WTC11 (cell line): ENCODE results near the gene WWP2.
"Not testable (repeated sequence)": the region's sequence is repeated elsewhere in the genome, so short reads cannot be mapped to it uniquely, and the experiment has no call there.

Experiments
- NR3C1 ChIP-seq: sonication (generic); formaldehyde crosslinking; conservative IDR thresholded peaks from 2 replicates; pipeline ENCODE4 v1.8.1; 2023; ENCODE audit warnings: low read depth, mild to moderate bottlenecking, missing genetic modification reagents
- TF ChIP-seq, protein P1 (sequence below): sonication (generic); formaldehyde crosslinking; IDR thresholded peaks from 2 replicates; pipeline ENCODE4 v1.8.0; 2022; ENCODE audit warnings: mild to moderate bottlenecking, missing genetic modification reagents

DNA sequence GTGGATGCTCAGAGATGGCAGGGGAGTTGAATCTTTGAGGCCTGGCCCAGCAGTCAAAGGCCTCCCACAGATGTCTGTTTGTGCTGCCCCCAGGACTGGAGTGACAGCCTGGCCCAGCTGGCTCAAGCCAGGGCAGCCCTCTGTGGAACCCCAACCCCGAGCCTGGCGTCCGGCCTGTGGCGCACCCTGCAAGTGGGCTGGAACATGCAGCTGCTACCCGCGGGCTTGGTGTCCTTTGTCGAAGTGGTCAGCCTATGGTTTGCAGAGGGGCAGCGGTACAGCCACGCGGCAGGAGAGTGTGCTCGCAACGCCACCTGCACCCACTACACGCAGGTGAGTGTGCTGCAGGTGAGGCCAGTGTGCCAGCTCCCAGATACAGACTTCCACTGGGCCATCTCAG lies 192.1 kb downstream of the WWP2 start:
- TF ChIP-seq, protein P1, sequence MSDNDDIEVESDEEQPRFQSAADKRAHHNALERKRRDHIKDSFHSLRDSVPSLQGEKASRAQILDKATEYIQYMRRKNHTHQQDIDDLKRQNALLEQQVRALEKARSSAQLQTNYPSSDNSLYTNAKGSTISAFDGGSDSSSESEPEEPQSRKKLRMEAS (CRISPR knock-in tag), result not testable (repeated sequence)
- TF ChIP-seq NR3C1 (CRISPR knock-in tag), result not testable (repeated sequence)
